RWPE1 (cell line): ENCODE data around the gene MYO18A.

Experiments
- CTCF ChIA-PET: fragments of 350-600 bp; sonication (Branson Sonifier 250); formaldehyde crosslinking; extraction: SDS; loops from one replicate; lab custom pipeline; 2021; lab: Yijun Ruan, JAX
- POLR2A ChIA-PET: fragments of 400-600 bp; formaldehyde crosslinking; extraction: SDS; loops from one replicate; lab custom pipeline; 2020; ENCODE audit warnings: antibody characterized with exemption; ENCODE audit not compliant: low non-redundant PET; lab: Yijun Ruan, JAX
- DNase-seq: peaks from one replicate; pipeline ENCODE4 v3.0.0; 2012; ENCODE audit warnings: low spot score
- H3K27ac ChIP-seq: fragments of 450-650 bp; 2 replicates; pipeline ENCODE4 v1.5.1; 2017
- TF ChIP-seq, protein P1 (sequence below): fragments of 450-650 bp; conservative IDR thresholded peaks from 2 replicates; pipeline ENCODE4 v1.5.1; 2017; ENCODE audit warnings: low read depth, mild to moderate bottlenecking

MYO18A gene

DNA sequence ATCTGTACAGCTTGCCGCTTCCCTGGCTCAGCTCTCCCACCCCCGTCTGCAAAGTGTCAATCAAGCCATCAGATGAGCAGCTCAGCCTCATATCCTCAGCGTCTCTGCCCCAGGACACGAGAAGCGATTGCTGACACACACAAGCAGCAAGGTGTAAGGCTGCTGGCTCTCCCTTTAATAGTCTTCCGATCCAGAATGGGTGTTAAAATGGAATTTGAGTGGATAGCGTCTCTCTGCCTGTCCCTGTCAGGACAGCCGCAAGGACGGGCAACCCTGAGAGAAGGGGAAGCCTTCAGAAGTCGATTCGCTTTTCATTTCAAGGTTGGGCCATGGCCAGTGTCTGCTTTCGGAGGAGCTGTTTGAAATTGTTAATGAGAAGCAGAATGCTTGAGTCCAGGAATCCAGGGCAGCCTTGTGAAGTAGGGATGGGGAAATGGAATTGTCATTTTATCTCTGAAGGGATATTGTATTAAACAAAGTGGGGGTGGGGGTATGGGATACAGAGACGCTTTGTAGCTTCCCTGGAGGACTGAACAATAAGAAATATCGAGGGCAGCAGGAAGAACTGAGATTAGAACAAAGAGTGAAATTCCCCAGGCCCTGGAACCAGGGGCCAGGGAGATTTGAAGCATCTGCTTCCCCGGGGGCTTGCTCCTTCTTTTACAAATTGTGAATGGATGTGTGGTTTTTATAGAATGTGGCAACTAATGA, 142.0 kb downstream of the MYO18A start:
- POLR2A ChIA-PET: no interaction called here
- CTCF ChIA-PET: no interaction called here

DNA sequence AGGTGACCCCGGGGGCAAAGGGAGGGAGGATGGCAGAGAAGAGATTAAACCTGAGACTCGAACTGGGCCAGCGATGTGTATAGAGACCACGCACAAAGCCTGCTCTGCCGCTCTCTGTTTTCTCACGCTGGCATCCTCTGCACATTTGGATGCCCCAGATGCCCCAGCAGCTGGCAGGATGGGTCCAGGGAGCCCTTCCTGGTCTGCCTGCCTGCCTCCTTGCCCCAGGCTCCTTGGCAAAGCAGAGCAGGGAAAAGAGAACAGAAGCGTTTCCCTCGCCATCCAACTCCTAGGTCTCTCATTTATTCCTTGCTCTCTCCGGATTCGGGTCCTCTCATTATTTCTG, 142.5 kb downstream of the MYO18A start:
- H3K27ac ChIP-seq: no peak overlapping the region
- TF ChIP-seq, protein P1, sequence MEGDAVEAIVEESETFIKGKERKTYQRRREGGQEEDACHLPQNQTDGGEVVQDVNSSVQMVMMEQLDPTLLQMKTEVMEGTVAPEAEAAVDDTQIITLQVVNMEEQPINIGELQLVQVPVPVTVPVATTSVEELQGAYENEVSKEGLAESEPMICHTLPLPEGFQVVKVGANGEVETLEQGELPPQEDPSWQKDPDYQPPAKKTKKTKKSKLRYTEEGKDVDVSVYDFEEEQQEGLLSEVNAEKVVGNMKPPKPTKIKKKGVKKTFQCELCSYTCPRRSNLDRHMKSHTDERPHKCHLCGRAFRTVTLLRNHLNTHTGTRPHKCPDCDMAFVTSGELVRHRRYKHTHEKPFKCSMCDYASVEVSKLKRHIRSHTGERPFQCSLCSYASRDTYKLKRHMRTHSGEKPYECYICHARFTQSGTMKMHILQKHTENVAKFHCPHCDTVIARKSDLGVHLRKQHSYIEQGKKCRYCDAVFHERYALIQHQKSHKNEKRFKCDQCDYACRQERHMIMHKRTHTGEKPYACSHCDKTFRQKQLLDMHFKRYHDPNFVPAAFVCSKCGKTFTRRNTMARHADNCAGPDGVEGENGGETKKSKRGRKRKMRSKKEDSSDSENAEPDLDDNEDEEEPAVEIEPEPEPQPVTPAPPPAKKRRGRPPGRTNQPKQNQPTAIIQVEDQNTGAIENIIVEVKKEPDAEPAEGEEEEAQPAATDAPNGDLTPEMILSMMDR: no peak
- CTCF ChIA-PET: interaction anchor here (1.0 kb wide), 1 partner anchor 12 kb away, joined by 3 read pairs; no protein-coding TSS in a partner anchor
- POLR2A ChIA-PET: no interaction called here
- no peak for DNase-seq

More for the DNA sequence above, 142.0 kb downstream of the MYO18A start:
- H3K27ac ChIP-seq: no peak overlapping the region
- DNase-seq: no peak
- TF ChIP-seq, protein P1: no peak

DNA sequence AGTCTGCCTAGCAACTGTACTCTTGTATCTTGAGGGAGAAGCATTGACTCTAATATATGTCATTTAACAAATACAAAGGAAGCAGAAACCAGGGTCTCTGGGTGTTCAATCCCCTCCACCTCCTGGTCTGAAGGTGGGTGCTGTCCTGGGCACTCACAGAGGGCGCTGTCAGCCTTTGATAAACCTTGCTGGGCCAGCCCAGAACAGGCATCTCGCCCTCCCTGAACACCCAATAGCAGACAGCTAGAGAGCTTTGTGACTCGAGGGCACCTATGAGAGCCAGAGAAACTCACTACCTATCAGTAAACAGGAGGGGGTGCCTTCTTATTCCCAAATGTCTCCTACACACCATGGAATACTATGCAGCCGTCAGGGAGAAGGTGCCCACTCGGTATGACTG, 143.6 kb downstream of the MYO18A start:
- no peak for DNase-seq
- POLR2A ChIA-PET: no interaction called here

DNA sequence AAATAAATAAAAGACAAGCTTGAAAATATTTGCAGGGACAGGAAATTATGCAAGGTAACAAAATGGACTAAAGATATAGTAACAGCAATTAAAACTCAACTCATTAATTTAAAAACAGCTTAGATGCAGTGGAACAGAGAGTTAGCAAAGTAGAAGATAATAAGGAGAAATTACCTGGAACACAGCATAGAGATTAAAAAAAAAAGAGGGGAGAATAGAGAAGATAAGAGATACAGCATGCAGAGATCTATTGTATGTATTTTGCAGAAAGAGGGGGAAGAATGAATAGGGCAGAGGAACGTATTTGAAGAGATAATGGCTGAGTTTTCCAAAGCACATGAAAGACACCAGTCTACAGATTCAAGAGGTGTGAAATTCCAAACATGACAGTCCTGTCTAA, 145.7 kb downstream of the MYO18A start:
- no peak for DNase-seq
- TF ChIP-seq, protein P1: no peak
- CTCF ChIA-PET: no interaction called here
- POLR2A ChIA-PET: no interaction called here
- no peak overlapping the region for H3K27ac ChIP-seq

More for the DNA sequence above, 143.6 kb downstream of the MYO18A start:
- TF ChIP-seq, protein P1: no peak
- CTCF ChIA-PET: interaction anchor here (1.0 kb wide), 1 partner anchor 11 kb away, joined by 3 read pairs; no protein-coding TSS in a partner anchor
- no peak overlapping the region for H3K27ac ChIP-seq

DNA sequence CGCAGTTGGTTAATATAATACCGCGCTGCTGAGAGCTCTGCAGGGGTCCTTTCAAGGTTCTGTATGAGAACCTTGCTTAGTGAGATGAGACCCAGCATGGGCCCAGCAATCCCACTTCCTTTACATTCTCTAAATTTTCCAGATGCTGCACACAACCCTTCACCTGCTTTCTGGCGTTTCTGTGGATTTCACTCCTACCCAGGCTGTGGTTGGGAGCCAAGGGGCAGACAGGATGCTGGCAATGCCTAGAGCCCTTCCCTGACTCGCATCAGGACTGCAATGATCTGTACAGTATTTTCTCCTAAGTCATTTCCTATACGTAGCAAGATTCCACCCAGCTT, 147.4 kb downstream of the MYO18A start:
- TF ChIP-seq, protein P1: no peak
- CTCF ChIA-PET: no interaction called here
- no peak overlapping the region for H3K27ac ChIP-seq
- no peak for DNase-seq
- POLR2A ChIA-PET: no interaction called here

DNA sequence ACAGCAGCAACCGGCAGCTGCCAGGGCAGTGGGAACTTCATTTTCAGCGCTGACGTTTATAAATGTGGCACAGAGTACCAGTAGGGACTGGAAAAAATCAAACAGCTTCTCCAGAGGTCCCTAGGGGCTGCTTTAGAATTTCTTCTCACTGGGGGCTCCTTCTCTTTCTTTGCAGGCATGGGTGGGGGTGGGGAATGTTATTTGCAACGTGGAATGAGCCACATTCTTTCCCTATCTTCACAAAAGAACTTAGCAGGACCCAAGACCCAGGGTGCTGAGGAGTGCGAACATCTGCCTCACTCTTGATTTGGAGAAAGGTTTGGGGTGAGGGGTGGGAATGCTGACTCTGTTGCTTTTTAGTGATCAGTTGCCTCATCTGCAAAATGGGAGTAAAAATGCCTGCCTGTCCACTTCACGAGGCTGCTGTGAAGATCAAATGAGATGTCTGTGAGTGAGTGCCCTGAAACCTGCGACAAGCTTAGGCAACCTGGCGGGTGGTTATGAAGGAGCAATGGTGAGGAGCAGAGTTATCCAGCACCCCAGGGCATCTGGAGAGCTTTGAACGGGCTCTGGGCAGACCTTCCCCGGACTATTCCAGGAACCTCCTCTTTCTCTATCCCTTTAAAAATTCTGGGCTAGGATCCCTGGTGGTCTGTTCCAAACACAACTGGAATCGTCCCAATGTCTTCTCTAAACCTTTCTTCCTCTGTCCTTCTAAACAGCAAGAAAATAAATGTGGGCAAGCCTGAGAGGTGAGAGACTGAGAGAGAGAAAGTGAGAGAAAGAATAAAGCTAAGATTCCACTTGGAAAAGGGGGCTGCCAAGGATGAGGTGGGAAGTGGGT, 148.0 kb downstream of the MYO18A start:
- POLR2A ChIA-PET: no interaction called here
- no peak for DNase-seq
- CTCF ChIA-PET: interaction anchor here (0.7 kb wide), 1 partner anchor 79 kb away, joined by 3 read pairs; no protein-coding TSS in a partner anchor
- H3K27ac ChIP-seq: no peak overlapping the region
- TF ChIP-seq, protein P1: no peak
